ENCODE results near the gene ABCA5.

Gene ABCA5

DNA sequence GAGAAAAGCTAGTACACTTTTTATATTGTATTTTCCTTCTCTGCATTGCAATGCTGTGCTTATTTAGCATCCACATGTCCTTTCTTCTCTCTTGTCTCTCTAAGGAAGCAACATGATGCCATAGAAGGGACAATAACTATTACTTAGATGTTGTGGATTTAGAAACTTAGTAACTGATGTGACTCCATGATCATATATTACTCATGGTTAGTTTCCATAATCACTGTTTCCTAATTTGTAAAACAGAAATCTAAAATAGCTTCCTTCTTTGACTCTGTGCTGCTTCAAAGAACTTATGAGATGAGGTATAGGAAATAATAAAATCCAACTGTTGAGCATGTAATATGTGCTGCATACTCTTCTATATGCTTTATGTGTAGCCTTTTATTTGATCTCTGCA, 6.6 kb upstream of the ABCA5 start:
- in situ Hi-C loops (cut with MboI; ENCODE audit: low pct_unique_long_range_greater_than_20kb, low sequenced_read_pairs, unreplicated experiment): loop anchor here (25.0 kb wide), 1 partner anchor 179 kb away; no protein-coding TSS in a partner anchor
- no peak for TF ChIP-seq CTCF (IDR thresholded peaks at IDR 0.05; ENCODE audit: extremely low read depth, insufficient read depth, missing control alignments)
- no peak for DNase-seq (ENCODE audit: low spot score)

DNA sequence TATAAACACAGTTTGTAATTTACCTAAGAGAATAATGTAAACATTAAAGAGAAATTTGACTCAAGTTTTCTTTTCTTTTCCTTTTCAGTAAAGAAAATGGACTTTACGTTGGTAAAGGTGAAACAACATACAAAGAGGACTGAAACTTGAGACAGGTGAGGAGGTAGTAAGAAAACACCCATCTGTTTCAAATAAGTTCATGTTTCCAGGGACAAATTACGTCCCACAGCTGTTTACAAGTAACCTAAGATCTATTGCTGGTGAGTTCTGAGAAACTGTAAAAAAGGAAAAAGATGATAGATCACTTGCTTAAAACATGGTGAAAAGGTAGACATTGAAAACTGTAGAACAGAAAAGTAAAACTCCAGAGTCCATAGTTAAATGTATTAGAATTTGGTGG, 4.8 kb upstream of the ABCA5 start:
- no peak for TF ChIP-seq CTCF (IDR thresholded peaks at IDR 0.05; ENCODE audit: extremely low read depth, insufficient read depth, missing control alignments)
- in situ Hi-C loops (cut with MboI; ENCODE audit: low pct_unique_long_range_greater_than_20kb, low sequenced_read_pairs, unreplicated experiment): loop anchor here (25.0 kb wide), 1 partner anchor 181 kb away; no protein-coding TSS in a partner anchor
- no peak for DNase-seq (ENCODE audit: low spot score)

- in situ Hi-C loops (cut with MboI; ENCODE audit: low pct_unique_long_range_greater_than_20kb, low sequenced_read_pairs, unreplicated experiment): loop anchor here (25.0 kb wide), 1 partner anchor 186 kb away; no protein-coding TSS in a partner anchor
- TF ChIP-seq CTCF (IDR thresholded peaks at IDR 0.05; ENCODE audit: extremely low read depth, insufficient read depth, missing control alignments): no peak
- peak; percentile 17 for DNase-seq (ENCODE audit: low spot score)
Observed at GRCh38 chr17:69326377-69327059, 415 bp downstream of the ABCA5 start.

GRCh38 chr17:69325518-69326376, 1.2 kb downstream of the ABCA5 start:
- no peak for DNase-seq (ENCODE audit: low spot score)
- in situ Hi-C loops (cut with MboI; ENCODE audit: low pct_unique_long_range_greater_than_20kb, low sequenced_read_pairs, unreplicated experiment): loop anchor here (25.0 kb wide), 1 partner anchor 187 kb away; no protein-coding TSS in a partner anchor
- TF ChIP-seq CTCF (IDR thresholded peaks at IDR 0.05; ENCODE audit: extremely low read depth, insufficient read depth, missing control alignments): no peak

DNA sequence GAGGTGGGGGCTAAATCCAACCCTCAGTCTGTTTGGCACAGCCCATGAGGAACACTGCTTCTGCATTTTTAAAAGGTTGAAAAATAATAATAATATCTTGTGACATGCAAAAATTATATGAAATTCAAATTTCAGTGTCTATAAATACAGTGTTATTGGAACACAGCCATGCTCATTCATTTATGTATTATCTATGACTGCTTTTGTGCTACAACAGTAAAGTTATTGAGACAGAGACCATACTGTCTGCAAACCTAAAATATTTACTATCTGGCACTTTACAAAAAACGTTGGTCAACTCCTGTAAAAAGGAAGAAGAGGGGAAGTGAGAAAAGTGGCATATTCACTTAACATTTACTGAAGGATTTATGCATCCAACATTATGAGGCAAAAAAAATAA, 3.1 kb downstream of the ABCA5 start:
- no peak for TF ChIP-seq CTCF (IDR thresholded peaks at IDR 0.05; ENCODE audit: extremely low read depth, insufficient read depth, missing control alignments)
- in situ Hi-C loops (cut with MboI; ENCODE audit: low pct_unique_long_range_greater_than_20kb, low sequenced_read_pairs, unreplicated experiment): no loop called here
- DNase-seq (ENCODE audit: low spot score): no peak

- TF ChIP-seq CTCF (IDR thresholded peaks at IDR 0.05; ENCODE audit: extremely low read depth, insufficient read depth, missing control alignments): no peak
- in situ Hi-C loops (cut with MboI; ENCODE audit: low pct_unique_long_range_greater_than_20kb, low sequenced_read_pairs, unreplicated experiment): no loop called here
- DNase-seq (ENCODE audit: low spot score): no peak
Observed at GRCh38 chr17:69320908-69321238, 6.1 kb downstream of the ABCA5 start.
